Natural killer cell (primary cell): Measurements from ENCODE around the gene KCNT1. TPM values are rescaled to one million over a fixed set of nuclear protein-coding genes. Genes with fewer than 3 reads are reported as not detected.

Experiments used
- ATAC-seq, 3 donors: fragments of 150-1000 bp in 2 of 3; fragments of 200-7000 bp in 1 of 3; cut with Tn5 transposase; 1 replicate in 1 of 3; 2 replicates in 2 of 3; pipeline ENCODE4 v1.10.0; 2021; ENCODE audit warnings: mild to moderate bottlenecking in 2 of 3, moderate library complexity in 2 of 3
- DNase-seq, 2 donors: peaks; one replicate each; pipeline versions ENCODE4 v3.0.0 to v3.0.0-alpha.2; 2013 to 2021; ENCODE audit warnings: mixed read lengths in 1 of 2
- H3K27ac ChIP-seq: one replicate; pipeline ENCODE4 v1.5.1; 2013; ENCODE audit warnings: mild to moderate bottlenecking, low read length
- H3K27me3 ChIP-seq: one replicate; pipeline ENCODE4 v1.6.1; 2013; ENCODE audit warnings: low read length; ENCODE audit not compliant: control insufficient read depth, insufficient read depth
- H3K36me3 ChIP-seq: one replicate; pipeline ENCODE4 v1.6.1; 2013; ENCODE audit warnings: low read length; ENCODE audit not compliant: control insufficient read depth, insufficient read depth
- H3K4me1 ChIP-seq: one replicate; pipeline ENCODE4 v1.6.1; 2013; ENCODE audit warnings: low read length; ENCODE audit not compliant: control insufficient read depth, insufficient read depth
- H3K4me3 ChIP-seq: one replicate; pipeline ENCODE4 v1.5.1; 2013; ENCODE audit warnings: low read length
- H3K9me3 ChIP-seq: one replicate; pipeline ENCODE4 v1.6.1; 2013; ENCODE audit warnings: low read length; ENCODE audit not compliant: control insufficient read depth, insufficient read depth
- H3K27ac Mint-ChIP-seq, 2 donors: one replicate each; pipeline ENCODE4 v1.8.0; 2022; ENCODE audit warnings: mild to moderate bottlenecking in 2 of 2, mixed read lengths in 2 of 2, moderate library complexity in 1 of 2
- H3K27me3 Mint-ChIP-seq, 2 donors: one replicate each; pipeline ENCODE4 v1.8.0; 2022; ENCODE audit warnings: low read depth in 2 of 2, mixed read lengths in 2 of 2
- H3K36me3 Mint-ChIP-seq: one replicate; pipeline ENCODE4 v1.8.0; 2022; ENCODE audit warnings: mixed read lengths
- H3K4me1 Mint-ChIP-seq, 2 donors: one replicate each; pipeline ENCODE4 v1.8.0; 2022; ENCODE audit warnings: mixed read lengths in 2 of 2
- H3K4me3 Mint-ChIP-seq: one replicate; pipeline ENCODE4 v1.8.0; 2022; ENCODE audit warnings: mild to moderate bottlenecking, moderate library complexity, mixed read lengths
- H3K9me3 Mint-ChIP-seq, 2 donors: one replicate each; pipeline ENCODE4 v1.8.0; 2022; ENCODE audit warnings: mixed read lengths in 2 of 2
- WGBS: methylation state at CpG from one replicate; pipeline ENCODE4 v1.1.7; 2013; ENCODE audit warnings: missing lambda C conversion rate; ENCODE audit not compliant: insufficient coverage; 5-methylcytosine and 5-hydroxymethylcytosine counted together
- intact Hi-C: fragments of 100-400 bp; cut with micrococcal nuclease; formaldehyde crosslinking; loops from one replicate; pipeline ENCODE4 v1.14.2; 2022
- total RNA-seq, 4 donors: library from RNA; stranded (reverse); fragments of 120-200 nt in 1 of 4; gene quantifications; one replicate each; pipeline versions ENCODE4 v1.2.3 to v1.2.4, GENCODE V29; 2013 to 2022
- TF ChIP-seq, protein P1 (sequence below): fragments of 200-600 bp; IDR thresholded peaks from one replicate; pipeline ENCODE4 v1.8.0; 2022; ENCODE audit warnings: antibody characterized with exemption

The KCNT1 gene
- total RNA-seq, 3 donors from 2014 or later (not counting 1 experiment from before 2014, with no cell fraction given), result 0.52 to 1.2 (median 0.88) TPM

DNA sequence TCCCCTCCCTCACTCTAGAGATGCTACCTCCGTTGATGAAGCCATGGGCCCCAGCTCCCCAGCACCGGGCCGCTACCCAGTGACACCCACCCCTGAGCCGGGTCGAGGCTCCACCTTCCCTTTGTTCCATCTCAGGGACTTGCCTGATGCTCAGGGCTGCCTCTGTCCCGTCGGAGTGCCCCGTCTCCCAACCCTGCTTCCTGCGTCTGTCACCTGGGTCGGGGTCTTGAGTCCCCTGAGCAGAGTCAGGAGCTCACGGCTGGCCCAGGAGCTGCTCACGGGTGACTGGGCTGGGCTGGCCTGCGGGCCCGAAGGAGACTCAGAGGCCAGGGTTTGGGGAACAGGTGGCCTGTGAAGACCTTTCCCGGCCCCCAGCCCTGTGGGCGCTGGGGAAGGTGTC, 85.3 kb downstream of the KCNT1 start:
- 83% methylated on average over 16 of the region's 16 CpGs for WGBS
- Mint-ChIP-seq H3K9me3 (no peaks in the 10 kb centered on the region), H3K4me1 (no peaks in the 10 kb centered on the region), H3K27ac (no peak overlapping the region), H3K27me3 (peaks cover 0 to 10% of the 10 kb centered on the region in 2 donors), H3K4me3 (no peak overlapping the region), H3K36me3 (no peaks in the 10 kb centered on the region)
- Histone ChIP-seq H3K36me3 (no peaks in the 10 kb centered on the region), H3K9me3 (no peaks in the 10 kb centered on the region), H3K27ac (no peak overlapping the region), H3K4me1 (no peaks in the 10 kb centered on the region), H3K27me3 (no peaks in the 10 kb centered on the region), H3K4me3 (no peak overlapping the region)
- TF ChIP-seq, protein P1, sequence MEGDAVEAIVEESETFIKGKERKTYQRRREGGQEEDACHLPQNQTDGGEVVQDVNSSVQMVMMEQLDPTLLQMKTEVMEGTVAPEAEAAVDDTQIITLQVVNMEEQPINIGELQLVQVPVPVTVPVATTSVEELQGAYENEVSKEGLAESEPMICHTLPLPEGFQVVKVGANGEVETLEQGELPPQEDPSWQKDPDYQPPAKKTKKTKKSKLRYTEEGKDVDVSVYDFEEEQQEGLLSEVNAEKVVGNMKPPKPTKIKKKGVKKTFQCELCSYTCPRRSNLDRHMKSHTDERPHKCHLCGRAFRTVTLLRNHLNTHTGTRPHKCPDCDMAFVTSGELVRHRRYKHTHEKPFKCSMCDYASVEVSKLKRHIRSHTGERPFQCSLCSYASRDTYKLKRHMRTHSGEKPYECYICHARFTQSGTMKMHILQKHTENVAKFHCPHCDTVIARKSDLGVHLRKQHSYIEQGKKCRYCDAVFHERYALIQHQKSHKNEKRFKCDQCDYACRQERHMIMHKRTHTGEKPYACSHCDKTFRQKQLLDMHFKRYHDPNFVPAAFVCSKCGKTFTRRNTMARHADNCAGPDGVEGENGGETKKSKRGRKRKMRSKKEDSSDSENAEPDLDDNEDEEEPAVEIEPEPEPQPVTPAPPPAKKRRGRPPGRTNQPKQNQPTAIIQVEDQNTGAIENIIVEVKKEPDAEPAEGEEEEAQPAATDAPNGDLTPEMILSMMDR, result no peak
- DNase-seq (no peak), ATAC-seq (no peak)
- intact Hi-C loops, result no loop called here

DNA sequence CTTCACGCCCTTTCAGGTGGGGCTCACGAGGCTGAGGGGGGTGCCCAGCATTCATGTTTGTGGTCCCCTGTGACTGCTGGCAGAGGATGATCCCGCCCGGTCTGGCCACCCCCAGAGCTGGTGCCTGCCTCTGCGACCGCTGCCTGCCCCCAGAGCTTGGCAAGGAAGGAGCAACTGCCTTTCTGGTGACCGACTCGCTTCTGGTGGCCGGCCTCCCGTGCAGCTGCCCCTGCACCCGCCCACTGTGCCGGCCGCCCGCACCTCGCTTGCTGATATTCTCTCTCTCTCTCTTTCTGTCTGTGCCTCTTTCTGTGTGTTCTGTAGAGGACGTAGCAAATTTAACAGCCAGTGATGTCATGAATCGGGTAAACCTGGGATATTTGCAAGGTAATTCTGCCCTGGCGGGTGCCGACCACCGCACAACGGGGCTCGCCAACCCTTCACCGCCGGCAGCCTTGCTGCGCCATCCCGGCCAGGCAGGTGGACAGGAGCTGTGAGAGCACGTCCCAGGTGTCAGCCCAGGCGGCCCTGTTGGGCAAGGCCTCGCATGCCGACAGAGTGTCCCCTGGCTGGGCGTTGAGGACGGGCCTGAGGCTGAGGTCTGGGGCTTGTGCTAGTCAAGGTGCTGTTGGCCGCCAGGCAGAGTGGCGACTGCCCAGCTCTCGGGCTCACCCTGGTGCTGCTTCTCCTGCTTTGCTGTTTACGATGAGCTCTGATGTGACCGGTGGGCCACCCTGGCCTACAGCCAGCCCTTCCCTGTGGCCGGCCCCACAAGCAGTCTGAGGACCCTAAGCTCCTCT, 86.0 kb downstream of the KCNT1 start:
- H3K9me3 ChIP-seq, result no peaks in the 10 kb centered on the region
- 91% methylated on average over 38 of the region's 38 CpGs for WGBS
- H3K4me1 Mint-ChIP-seq, result no peaks in the 10 kb centered on the region
- no peak overlapping the region for H3K4me3 Mint-ChIP-seq
- H3K27ac ChIP-seq, result no peak overlapping the region
- H3K27me3 ChIP-seq, result no peaks in the 10 kb centered on the region
- H3K4me3 ChIP-seq, result no peak overlapping the region
- H3K27me3 Mint-ChIP-seq, result peaks cover 0 to 4% of the 10 kb centered on the region in 2 donors
- H3K27ac Mint-ChIP-seq, result no peak overlapping the region
- intact Hi-C loops, result no loop called here
- H3K9me3 Mint-ChIP-seq, result no peaks in the 10 kb centered on the region
- no peaks in the 10 kb centered on the region for H3K36me3 Mint-ChIP-seq
- no peaks in the 10 kb centered on the region for H3K4me1 ChIP-seq
- H3K36me3 ChIP-seq, result no peaks in the 10 kb centered on the region
- no peak for ATAC-seq
- DNase-seq, result no peak
- TF ChIP-seq, protein P1, result no peak

DNA sequence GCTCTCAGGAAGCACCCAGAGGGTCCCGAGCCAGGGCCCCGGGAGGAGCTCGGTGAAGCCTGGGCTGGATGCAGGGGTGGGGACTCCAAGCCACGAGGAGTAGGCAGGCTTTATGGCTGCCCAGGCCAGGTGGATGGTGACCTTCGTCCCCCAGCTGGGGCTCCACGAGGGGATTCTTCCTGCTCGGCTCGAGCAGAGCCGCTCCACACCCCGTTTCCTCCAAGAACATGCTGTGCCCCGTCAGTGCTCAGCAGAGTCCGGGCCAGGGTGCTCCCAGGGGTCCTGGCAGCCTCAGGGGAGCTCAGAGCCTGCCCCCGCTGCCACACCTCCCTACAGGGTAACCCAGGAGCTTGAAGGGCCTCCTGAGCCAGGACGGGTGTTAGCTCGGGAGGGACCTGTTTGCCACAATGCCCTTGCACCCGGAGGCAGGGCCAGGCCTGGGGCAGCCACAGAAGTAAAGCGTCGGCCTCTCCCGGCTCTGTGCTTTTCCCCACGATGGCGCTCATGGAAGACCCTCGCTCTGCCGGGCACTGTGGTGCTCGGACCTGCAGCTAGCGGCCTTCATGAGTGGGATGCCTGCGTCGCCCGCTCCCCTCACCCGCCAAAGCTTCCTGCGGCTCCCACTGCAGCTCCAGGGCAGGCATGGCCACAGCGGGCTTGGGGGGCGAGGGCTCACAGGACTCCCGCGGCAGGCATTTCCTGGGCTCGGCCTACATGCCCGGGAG, 86.8 kb downstream of the KCNT1 start:
- H3K27me3 Mint-ChIP-seq, result no peaks in the 10 kb centered on the region

More for the DNA sequence above, 86.8 kb downstream of the KCNT1 start:
- H3K36me3 ChIP-seq, result no peaks in the 10 kb centered on the region
- ATAC-seq, result no peak
- no peaks in the 10 kb centered on the region for H3K27me3 ChIP-seq
- intact Hi-C loops, result no loop called here
- no peak for DNase-seq
- H3K4me1 Mint-ChIP-seq, result no peaks in the 10 kb centered on the region
- no peaks in the 10 kb centered on the region for H3K9me3 ChIP-seq
- H3K36me3 Mint-ChIP-seq, result no peaks in the 10 kb centered on the region
- TF ChIP-seq, protein P1, result no peak
- no peak overlapping the region for H3K27ac ChIP-seq
- H3K4me3 ChIP-seq, result no peak overlapping the region
- H3K4me3 Mint-ChIP-seq, result no peak overlapping the region
- H3K4me1 ChIP-seq, result no peaks in the 10 kb centered on the region
- 82% methylated on average over 36 of the region's 36 CpGs for WGBS
- no peak overlapping the region for H3K27ac Mint-ChIP-seq
- H3K9me3 Mint-ChIP-seq, result no peaks in the 10 kb centered on the region
